GM23338 (cell line): Measurements from ENCODE around the gene CFAP97. TPM values are rescaled to one million over a fixed set of nuclear protein-coding genes. Genes with fewer than 3 reads are reported as not detected.

Source experiments
- ATAC-seq: fragments of 200-7000 bp; cut with Tn5 transposase; 3 replicates; pipeline ENCODE4 v1.9.1; 2020
- DNase-seq: peaks from one replicate; pipeline ENCODE4 v3.0.0-alpha.2; 2015; ENCODE audit warnings: low spot score
- H2AFZ ChIP-seq: fragments of 200-600 bp; sonication (generic); 2 replicates; pipeline ENCODE4 v1.8.0; 2016; ENCODE audit warnings: antibody characterized with exemption, mild to moderate bottlenecking, moderate library complexity
- H3F3A ChIP-seq: fragments of 200-600 bp; sonication (generic); replicated peaks from 2 replicates; pipeline ENCODE4 v1.8.0; 2017; ENCODE audit warnings: antibody characterized with exemption, mixed run types, low read depth
- H3K27ac ChIP-seq: fragments of 200-600 bp; sonication (generic); 2 replicates; pipeline ENCODE4 v1.6.1; 2016; ENCODE audit warnings: low read depth
- H3K27me3 ChIP-seq: fragments of 200-600 bp; sonication (generic); 2 replicates; pipeline ENCODE4 v1.8.0; 2016; ENCODE audit warnings: mild to moderate bottlenecking, mixed run types, moderate library complexity; ENCODE audit not compliant: insufficient read depth
- H3K36me3 ChIP-seq: fragments of 200-600 bp; sonication (generic); 2 replicates; pipeline ENCODE4 v1.8.0; 2016; ENCODE audit warnings: mild to moderate bottlenecking; ENCODE audit not compliant: insufficient read depth
- H3K4me1 ChIP-seq: fragments of 200-600 bp; sonication (generic); 2 replicates; pipeline ENCODE4 v1.8.0; 2016; ENCODE audit warnings: mild to moderate bottlenecking, moderate library complexity; ENCODE audit not compliant: insufficient read depth
- H3K4me2 ChIP-seq: fragments of 200-600 bp; sonication (generic); 2 replicates; pipeline ENCODE4 v1.7.1; 2017; ENCODE audit warnings: mixed run types
- H3K4me3 ChIP-seq: fragments of 200-600 bp; sonication (generic); 2 replicates; pipeline ENCODE4 v1.6.1; 2016; ENCODE audit warnings: mixed run types
- H3K79me2 ChIP-seq: fragments of 200-600 bp; sonication (generic); replicated peaks from 2 replicates; pipeline ENCODE4 v1.8.0; 2017; ENCODE audit warnings: mild to moderate bottlenecking; ENCODE audit not compliant: insufficient read depth
- H3K9me2 ChIP-seq: fragments of 200-600 bp; sonication (generic); 2 replicates; pipeline ENCODE4 v1.8.0; 2017; ENCODE audit not compliant: insufficient read depth
- H4K20me1 ChIP-seq: fragments of 200-600 bp; sonication (generic); replicated peaks from 2 replicates; pipeline ENCODE4 v1.8.0; 2017; ENCODE audit warnings: mild to moderate bottlenecking; ENCODE audit not compliant: insufficient read depth
- H3K27ac Mint-ChIP-seq: 2 replicates; pipeline ENCODE4 v1.8.0; 2020; ENCODE audit warnings: inconsistent platforms, mild to moderate bottlenecking, moderate library complexity, mixed read lengths
- H3K27me3 Mint-ChIP-seq: 3 replicates; pipeline ENCODE4 v1.8.0; 2022; ENCODE audit warnings: low read depth, mild to moderate bottlenecking, moderate library complexity, mixed read lengths, inconsistent platforms; ENCODE audit not compliant: insufficient read depth, poor library complexity
- H3K36me3 Mint-ChIP-seq: 3 replicates; pipeline ENCODE4 v1.8.0; 2021; ENCODE audit warnings: low read depth, mild to moderate bottlenecking, inconsistent platforms, moderate library complexity, mixed read lengths
- H3K4me1 Mint-ChIP-seq: 3 replicates; pipeline ENCODE4 v1.8.0; 2020; ENCODE audit warnings: mild to moderate bottlenecking, inconsistent platforms, mixed read lengths
- H3K4me3 Mint-ChIP-seq: 3 replicates; pipeline ENCODE4 v1.8.0; 2021; ENCODE audit warnings: moderate library complexity, mild to moderate bottlenecking, inconsistent platforms, mixed read lengths
- H3K9me3 Mint-ChIP-seq: 3 replicates; pipeline ENCODE4 v1.8.0; 2020; ENCODE audit warnings: moderate library complexity, mild to moderate bottlenecking, inconsistent platforms, mixed read lengths
- CREB1 ChIP-seq: fragments of 250-450 bp; sonication (Bioruptor Pico); IDR thresholded peaks from 2 replicates; pipeline ENCODE4 v1.5.0; 2020; ENCODE audit warnings: low read depth, mild to moderate bottlenecking, moderate library complexity
- ETS1 ChIP-seq: IDR thresholded peaks from 2 replicates; pipeline ENCODE4 v1.6.1; 2016; ENCODE audit warnings: antibody characterized with exemption
- EZH2 ChIP-seq: fragments of 200-600 bp; sonication (generic); IDR thresholded peaks from one replicate; pipeline ENCODE4 v1.8.0; 2017; ENCODE audit warnings: antibody characterized with exemption, mild to moderate bottlenecking, low read depth; ENCODE audit not compliant: unreplicated experiment
- EZH2phosphoT487 ChIP-seq: fragments of 200-600 bp; sonication (generic); IDR thresholded peaks from one replicate; pipeline ENCODE4 v1.8.1; 2018; ENCODE audit warnings: antibody characterized with exemption; ENCODE audit not compliant: unreplicated experiment
- JUNB ChIP-seq: IDR thresholded peaks from one replicate; pipeline ENCODE4 v1.6.1; 2016; ENCODE audit warnings: antibody characterized with exemption; ENCODE audit not compliant: unreplicated experiment
- POLR2AphosphoS5 ChIP-seq: IDR thresholded peaks from 2 replicates; pipeline ENCODE4 v1.6.1; 2016; ENCODE audit warnings: antibody characterized with exemption, low read depth
- REST ChIP-seq: IDR thresholded peaks from one replicate; pipeline ENCODE4 v1.6.1; 2018; ENCODE audit warnings: antibody characterized with exemption; ENCODE audit not compliant: unreplicated experiment
- STAT1 ChIP-seq: IDR thresholded peaks from one replicate; pipeline ENCODE4 v1.6.1; 2016; ENCODE audit warnings: antibody characterized with exemption; ENCODE audit not compliant: unreplicated experiment
- ZNF114 ChIP-seq: fragments of 250-450 bp; sonication (Bioruptor Pico); IDR thresholded peaks from 2 replicates; pipeline ENCODE4 v1.5.0; 2020; ENCODE audit warnings: mild to moderate bottlenecking, moderate library complexity
- ZNF331 ChIP-seq: fragments of 250-450 bp; sonication (Bioruptor Pico); IDR thresholded peaks from 2 replicates; pipeline ENCODE4 v1.5.0; 2020; ENCODE audit warnings: low read depth, mild to moderate bottlenecking, moderate library complexity
- ZNF462 ChIP-seq: fragments of 250-450 bp; sonication (Bioruptor Pico); IDR thresholded peaks from 2 replicates; pipeline ENCODE4 v1.5.0; 2020; ENCODE audit warnings: mild to moderate bottlenecking, moderate library complexity
- polyA plus RNA-seq: library from polyadenylated mRNA; unstranded; fragments of >200 nt; fragmentation: Nextera tagmentation; extraction: Ambion mirVana; gene quantifications from 2 replicates; pipeline ENCODE4 v1.2.1, GENCODE V29; 2016
- total RNA-seq: library from RNA; depleted of rRNA; stranded (reverse); fragments of >200 nt; shearing (Covaris generic); gene quantifications from 2 replicates; pipeline ENCODE4 v1.2.3, GENCODE V29; 2014
- TF ChIP-seq, protein P1 (sequence below), 2 experiments: fragments of 200-600 bp in 1 of 2; sonication (generic) in 1 of 2; conservative IDR thresholded peaks; 2 replicates each; pipeline versions ENCODE4 v1.5.1 to v1.6.1; 2016 to 2017; ENCODE audit warnings: antibody characterized with exemption in 2 of 2, low read depth in 2 of 2, mild to moderate bottlenecking in 2 of 2, moderate library complexity in 1 of 2

The CFAP97 gene
- total and polyA plus RNA-seq, 2 experiments from 2014 or later = 37.7 to 73.3 TPM

- no peak for TF ChIP-seq REST
- TF ChIP-seq EZH2 = no peak
- TF ChIP-seq JUNB = no peak
Observed at GRCh38 chr4:185143601-185143969, 60.2 kb downstream of the CFAP97 start (continued).

GRCh38 chr4:185142912-185143600 is 60.7 kb downstream of the CFAP97 start, which contains the start of gene SLC25A4:
TSS of gene SLC25A4 (plus strand) at chr4:185143266. CDS start at chr4:185143373, 107 bp downstream.
- Mint-ChIP-seq H3K9me3 (no peaks in the 10 kb centered on the region), H3K36me3 (peaks cover 22% of the 10 kb centered on the region), H3K27ac (peak within 1 kb of the TSS; percentile 78; the same call in 1 of the 2 replicates), H3K4me3 (peak within 1 kb of the TSS; percentile 86), H3K27me3 (peaks cover 10% of the 10 kb centered on the region), H3K4me1 (peaks cover 19% of the 10 kb centered on the region)
- Histone ChIP-seq H3K27ac (peak within 1 kb of the TSS; percentile 72; the same call in 1 of the 2 replicates), H4K20me1 (peaks cover 16% of the 10 kb centered on the region), H3K9me2 (no peaks in the 10 kb centered on the region), H3K36me3 (peaks cover 12% of the 10 kb centered on the region), H3K4me1 (peaks cover 13% of the 10 kb centered on the region), H3K4me2 (peak within 1 kb of the TSS; percentile 100), H3K27me3 (peaks cover 8% of the 10 kb centered on the region), H3K79me2 (peaks cover 22% of the 10 kb centered on the region), H3F3A (0 out of 2 replicates have a peak, but pooled peaks cover 14% of the 10 kb centered on the region), H2AFZ (peak within 1 kb of the TSS; percentile 98), H3K4me3 (peak within 1 kb of the TSS; percentile 90)
- DNase-seq (peak; percentile 91), ATAC-seq (peak; percentile 95)
- TF ChIP-seq ZNF114 (CRISPR knock-in tag) = 0 out of 2 replicates have a peak, but pooled peaks have one; percentile 30
- TF ChIP-seq STAT1 = no peak
- TF ChIP-seq EZH2 = no peak
- TF ChIP-seq ETS1 = no peak; the same call in 1 of the 2 replicates
- TF ChIP-seq, protein P1, sequence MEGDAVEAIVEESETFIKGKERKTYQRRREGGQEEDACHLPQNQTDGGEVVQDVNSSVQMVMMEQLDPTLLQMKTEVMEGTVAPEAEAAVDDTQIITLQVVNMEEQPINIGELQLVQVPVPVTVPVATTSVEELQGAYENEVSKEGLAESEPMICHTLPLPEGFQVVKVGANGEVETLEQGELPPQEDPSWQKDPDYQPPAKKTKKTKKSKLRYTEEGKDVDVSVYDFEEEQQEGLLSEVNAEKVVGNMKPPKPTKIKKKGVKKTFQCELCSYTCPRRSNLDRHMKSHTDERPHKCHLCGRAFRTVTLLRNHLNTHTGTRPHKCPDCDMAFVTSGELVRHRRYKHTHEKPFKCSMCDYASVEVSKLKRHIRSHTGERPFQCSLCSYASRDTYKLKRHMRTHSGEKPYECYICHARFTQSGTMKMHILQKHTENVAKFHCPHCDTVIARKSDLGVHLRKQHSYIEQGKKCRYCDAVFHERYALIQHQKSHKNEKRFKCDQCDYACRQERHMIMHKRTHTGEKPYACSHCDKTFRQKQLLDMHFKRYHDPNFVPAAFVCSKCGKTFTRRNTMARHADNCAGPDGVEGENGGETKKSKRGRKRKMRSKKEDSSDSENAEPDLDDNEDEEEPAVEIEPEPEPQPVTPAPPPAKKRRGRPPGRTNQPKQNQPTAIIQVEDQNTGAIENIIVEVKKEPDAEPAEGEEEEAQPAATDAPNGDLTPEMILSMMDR (conservative IDR thresholded peaks at IDR 0.05; ENCODE audit: low read depth in 2 of 2) = peak; percentile 25 to 33; a peak in 2 of 4 replicates
- no peak for TF ChIP-seq JUNB
- TF ChIP-seq POLR2AphosphoS5 = peak; percentile 96
- no peak for TF ChIP-seq EZH2phosphoT487
- no peak for TF ChIP-seq CREB1 (CRISPR knock-in tag)
- TF ChIP-seq ZNF331 (CRISPR knock-in tag) = no peak
- TF ChIP-seq ZNF462 (CRISPR knock-in tag) = no peak
